ENCODE data around the gene SLC1A3.

Gene SLC1A3

GRCh38 chr5:36599986-36600779 is 6.2 kb upstream of the SLC1A3 start:
- DNase-seq (ENCODE audit: low read depth), result no peak

GRCh38 chr5:36600917-36601527 is 5.4 kb upstream of the SLC1A3 start:
- no peak for DNase-seq (ENCODE audit: low read depth)

- DNase-seq (ENCODE audit: low read depth), result no peak
Observed at GRCh38 chr5:36602704-36603321, 3.6 kb upstream of the SLC1A3 start.

- no peak for DNase-seq (ENCODE audit: low read depth)
Observed at GRCh38 chr5:36605241-36605640, 1.2 kb upstream of the SLC1A3 start.

GRCh38 chr5:36606036-36606427 is 374 bp upstream of the SLC1A3 start:
- no peak for DNase-seq (ENCODE audit: low read depth)

- DNase-seq (ENCODE audit: low read depth), result no peak
Observed at GRCh38 chr5:36607114-36607571, 737 bp downstream of the SLC1A3 start.

GRCh38 chr5:36607838-36608783 is 1.7 kb downstream of the SLC1A3 start:
- DNase-seq (ENCODE audit: low read depth), result no peak

- DNase-seq (ENCODE audit: low read depth), result no peak
Observed at GRCh38 chr5:36610621-36611020, 4.2 kb downstream of the SLC1A3 start.

GRCh38 chr5:36611520-36612274 is 5.3 kb downstream of the SLC1A3 start:
- DNase-seq (ENCODE audit: low read depth), result no peak

- no peak for DNase-seq (ENCODE audit: low read depth)
Observed at GRCh38 chr5:36613241-36613640, 6.8 kb downstream of the SLC1A3 start.

- no peak for DNase-seq (ENCODE audit: low read depth)
Observed at GRCh38 chr5:36613771-36614656, 7.6 kb downstream of the SLC1A3 start.

- DNase-seq (ENCODE audit: low read depth), result no peak
Observed at GRCh38 chr5:36614657-36615308, 8.4 kb downstream of the SLC1A3 start.

GRCh38 chr5:36619012-36619635 is 12.7 kb downstream of the SLC1A3 start:
- DNase-seq (ENCODE audit: low read depth), result no peak

GRCh38 chr5:36621985-36622384 is 15.6 kb downstream of the SLC1A3 start:
- no peak for DNase-seq (ENCODE audit: low read depth)

GRCh38 chr5:36623832-36624231 is 17.4 kb downstream of the SLC1A3 start:
- no peak for DNase-seq (ENCODE audit: low read depth)

- DNase-seq (ENCODE audit: low read depth), result no peak
Observed at GRCh38 chr5:36624277-36624676, 17.9 kb downstream of the SLC1A3 start.

GRCh38 chr5:36628695-36629094 is 22.3 kb downstream of the SLC1A3 start:
- DNase-seq (ENCODE audit: low read depth), result no peak

GRCh38 chr5:36629729-36630128 is 23.3 kb downstream of the SLC1A3 start:
- DNase-seq (ENCODE audit: low read depth), result no peak
